Duodenal mucosa (tissue), 2 donors: ENCODE measurements around the gene CCDC196.
"Not testable (repeated sequence)": the region's sequence is repeated elsewhere in the genome, so short reads cannot be mapped to it uniquely, and the experiment has no call there.

Source experiments
- H3K27ac ChIP-seq: one replicate; pipeline ENCODE4 v1.7.0; 2013; ENCODE audit warnings: low read depth, low read length
- H3K27me3 ChIP-seq, 2 donors: one replicate each; pipeline ENCODE4 v1.7.0; 2013; ENCODE audit warnings: low read length in 2 of 2, control low read depth in 1 of 2; ENCODE audit not compliant: insufficient read depth in 2 of 2, control insufficient read depth in 1 of 2
- H3K36me3 ChIP-seq, 2 donors: one replicate each; pipeline ENCODE4 v1.7.0; 2013; ENCODE audit warnings: low read length in 2 of 2, control low read depth in 1 of 2; ENCODE audit not compliant: insufficient read depth in 2 of 2, control insufficient read depth in 1 of 2
- H3K4me1 ChIP-seq, 2 donors: one replicate each; pipeline ENCODE4 v1.7.0; 2013; ENCODE audit warnings: low read length in 2 of 2, control low read depth in 1 of 2; ENCODE audit not compliant: insufficient read depth in 2 of 2, control insufficient read depth in 1 of 2
- H3K4me3 ChIP-seq, 2 donors: one replicate each; pipeline ENCODE4 v1.7.0; 2013; ENCODE audit warnings: low read length in 2 of 2, low read depth in 1 of 2
- H3K9ac ChIP-seq, 2 donors: one replicate each; pipeline ENCODE4 v1.7.0; 2013; ENCODE audit warnings: low read length in 2 of 2, low read depth in 1 of 2
- H3K9me3 ChIP-seq, 2 donors: one replicate each; pipeline ENCODE4 v1.7.0; 2013; ENCODE audit warnings: low read length in 2 of 2, control low read depth in 1 of 2; ENCODE audit not compliant: control insufficient read depth in 1 of 2

CCDC196 gene

DNA sequence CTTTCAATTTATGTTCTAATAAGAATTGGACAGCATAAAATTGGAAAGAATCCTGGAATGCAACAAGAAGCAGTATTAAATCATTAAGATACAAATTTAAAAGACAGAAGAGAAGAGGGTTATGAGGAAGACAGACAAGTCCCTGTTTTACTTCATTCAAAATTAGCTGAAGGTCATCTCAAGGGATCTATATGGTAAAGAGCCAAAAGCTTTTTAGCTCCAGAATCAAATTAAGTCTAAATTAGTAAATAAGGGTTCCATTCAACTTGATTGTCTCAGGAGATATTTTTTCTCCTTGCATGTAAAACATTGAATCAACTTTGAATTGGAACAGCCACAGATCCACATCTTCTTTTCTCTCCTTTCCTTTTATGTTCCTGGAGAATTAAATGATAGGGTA is 7.6 kb downstream of the CCDC196 start:
- Histone ChIP-seq H3K27me3 (no peaks in the 10 kb centered on the region), H3K4me1 (peaks cover 4 to 8% of the 10 kb centered on the region in 2 donors), H3K27ac (no peak overlapping the region), H3K4me3 (no peak overlapping the region), H3K36me3 (no peaks in the 10 kb centered on the region), H3K9ac (no peak overlapping the region), H3K9me3 (no peaks in the 10 kb centered on the region)

DNA sequence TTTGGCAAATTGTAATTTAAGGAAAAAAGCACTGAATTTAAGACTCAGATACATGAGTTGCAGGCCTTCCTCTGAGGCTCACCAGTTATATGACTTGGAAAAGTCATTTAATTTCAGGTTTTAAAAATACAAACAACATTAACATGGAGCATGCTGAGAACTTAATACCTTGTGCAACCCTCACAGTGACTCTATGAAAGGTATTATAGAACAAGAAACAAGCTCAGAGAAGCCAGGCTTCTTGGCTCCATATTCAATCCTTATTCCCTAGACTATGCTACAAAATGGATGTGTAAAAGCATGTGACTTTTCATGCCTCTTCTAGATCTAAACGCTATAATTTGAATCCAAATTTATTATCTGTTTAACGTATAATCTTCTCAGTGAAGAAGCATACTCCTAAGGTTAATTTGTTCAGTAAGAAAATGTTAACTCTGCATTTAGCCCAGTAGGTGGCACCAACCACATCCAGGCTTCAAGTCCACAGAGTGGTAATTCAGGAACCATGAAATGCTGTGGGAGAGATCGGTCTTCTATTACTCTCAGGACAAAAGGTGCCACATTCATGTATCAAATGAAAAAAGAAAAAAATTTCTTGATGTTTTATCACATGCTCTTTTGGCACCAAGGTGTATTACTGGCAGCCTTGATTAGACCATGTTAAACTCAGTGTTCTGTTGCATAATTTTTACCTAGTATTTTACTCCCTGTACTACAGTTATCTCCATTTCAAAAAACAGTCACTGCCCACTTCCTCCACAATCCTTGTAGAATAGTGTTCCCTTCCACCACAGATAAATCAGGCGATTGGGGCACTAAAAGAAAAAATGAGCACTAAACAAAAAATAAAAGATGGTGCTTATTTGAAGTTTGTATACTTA is 9.3 kb downstream of the CCDC196 start:
- Histone ChIP-seq H3K9ac (peak overlapping the region; percentile 22 to 26), H3K4me3 (peak overlapping the region; percentile 37 to 49)

DNA sequence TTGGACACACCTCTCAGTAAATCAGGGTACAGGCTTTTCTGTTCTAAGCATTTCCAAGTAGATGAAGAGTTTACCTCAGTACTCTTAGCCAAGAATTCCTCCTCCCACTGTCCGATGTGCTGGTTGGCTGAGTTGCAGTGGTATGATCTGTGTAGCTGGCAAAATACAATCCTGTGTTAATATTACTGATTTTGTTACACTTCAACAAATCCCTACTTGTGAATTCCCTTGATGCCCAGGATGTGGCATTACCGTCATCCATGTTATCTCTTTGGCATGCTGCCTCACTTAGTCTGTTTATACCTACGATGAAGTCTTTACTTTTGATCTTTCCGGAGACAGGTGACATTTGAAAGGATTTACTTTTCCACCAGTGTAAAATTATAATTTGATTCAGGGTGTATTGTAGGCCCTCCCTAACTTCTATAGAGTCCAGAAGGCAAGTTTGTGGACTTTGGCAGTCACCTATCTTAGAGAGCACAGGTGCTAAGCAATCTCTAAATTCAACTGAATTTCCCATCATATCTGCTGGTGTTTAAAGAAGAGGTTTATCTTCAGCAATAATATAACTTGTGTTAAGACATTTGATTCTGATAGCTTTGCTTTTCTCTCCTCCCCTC is 10.1 kb downstream of the CCDC196 start:
- H3K36me3 ChIP-seq, result no peaks in the 10 kb centered on the region
- H3K4me1 ChIP-seq, result peaks cover 8 to 10% of the 10 kb centered on the region in 2 donors
- no peaks in the 10 kb centered on the region for H3K27me3 ChIP-seq
- peak overlapping the region in 1 of 2 donors; percentile 26 for H3K9ac ChIP-seq
- H3K9me3 ChIP-seq, result no peaks in the 10 kb centered on the region
- H3K27ac ChIP-seq, result no peak overlapping the region
- H3K4me3 ChIP-seq, result peak overlapping the region; percentile 37 to 49

More for the DNA sequence above, 9.3 kb downstream of the CCDC196 start:
- Histone ChIP-seq H3K36me3 (no peaks in the 10 kb centered on the region), H3K27ac (no peak overlapping the region), H3K27me3 (no peaks in the 10 kb centered on the region), H3K9me3 (no peaks in the 10 kb centered on the region), H3K4me1 (peaks cover 4 to 8% of the 10 kb centered on the region in 2 donors)

DNA sequence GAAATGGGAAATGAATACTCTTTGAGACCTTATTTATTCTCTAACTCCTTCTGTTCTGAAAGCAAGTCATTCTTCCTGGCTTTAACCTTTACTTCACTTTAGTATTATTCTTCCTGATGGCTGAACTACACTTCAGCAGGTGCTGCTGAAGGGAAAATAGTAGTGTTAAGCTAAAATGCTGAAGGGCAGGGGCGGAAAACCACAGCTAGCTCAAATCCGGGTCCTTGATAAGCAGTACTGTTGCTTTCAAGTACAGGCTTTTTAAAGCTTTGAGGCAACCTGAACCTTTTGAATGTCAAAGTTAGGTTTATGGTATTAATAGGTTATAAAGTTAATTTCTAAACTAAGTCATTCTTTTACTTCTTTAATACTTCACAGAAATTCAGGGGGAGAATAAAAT is 10.7 kb downstream of the CCDC196 start:
- Histone ChIP-seq H3K36me3 (no peaks in the 10 kb centered on the region), H3K4me3 (peak overlapping the region in 1 of 2 donors; percentile 37), H3K9ac (no peak overlapping the region), H3K9me3 (no peaks in the 10 kb centered on the region), H3K4me1 (peaks cover 8 to 10% of the 10 kb centered on the region in 2 donors), H3K27ac (no peak overlapping the region), H3K27me3 (no peaks in the 10 kb centered on the region)

DNA sequence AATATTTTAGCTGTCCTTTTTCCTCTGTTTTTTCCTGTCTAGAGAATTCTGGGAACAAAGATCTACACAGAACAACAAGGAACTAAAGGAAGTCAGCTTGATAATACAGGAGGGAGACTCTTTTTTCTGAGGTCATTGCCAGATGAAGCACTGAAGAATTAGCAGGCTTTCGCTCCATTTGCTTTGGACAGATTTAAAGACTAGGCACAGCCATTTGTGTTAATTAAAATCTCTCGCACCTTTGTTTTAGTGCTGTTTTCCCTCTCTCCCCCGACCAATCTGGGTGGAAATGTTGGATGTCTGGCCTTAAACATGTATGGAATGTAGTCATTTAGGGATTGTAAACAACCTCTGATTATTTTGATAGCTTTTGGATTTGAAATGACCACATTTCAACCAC is 12.1 kb downstream of the CCDC196 start:
- H3K4me1 ChIP-seq, result peaks cover 8 to 10% of the 10 kb centered on the region in 2 donors

DNA sequence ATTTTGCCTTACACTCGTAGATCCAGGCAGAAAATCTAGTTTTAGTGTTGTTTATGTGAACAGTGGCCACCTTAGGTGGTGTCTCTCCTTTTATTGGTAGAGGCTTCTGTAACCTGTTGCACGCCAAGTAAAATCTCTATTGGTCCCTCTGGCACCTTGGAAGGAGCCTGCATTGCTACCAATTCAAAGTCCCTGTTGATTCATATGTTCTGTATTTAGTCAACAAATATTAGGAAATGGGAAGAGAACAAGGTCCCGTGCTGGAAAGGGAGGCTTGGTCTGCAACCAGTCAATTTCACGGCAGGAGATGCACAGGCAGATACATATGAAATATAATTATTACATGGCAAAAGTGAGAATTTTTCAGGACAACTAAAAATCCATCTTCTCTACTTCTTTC is 15.4 kb downstream of the CCDC196 start:
- Histone ChIP-seq H3K27me3 (no peaks in the 10 kb centered on the region), H3K9ac (no peak overlapping the region), H3K36me3 (no peaks in the 10 kb centered on the region), H3K27ac (no peak overlapping the region), H3K4me3 (no peak overlapping the region), H3K4me1 (peaks cover 0 to 10% of the 10 kb centered on the region in 2 donors), H3K9me3 (no peaks in the 10 kb centered on the region)

More for the DNA sequence above, 12.1 kb downstream of the CCDC196 start:
- Histone ChIP-seq H3K9ac (no peak overlapping the region), H3K36me3 (no peaks in the 10 kb centered on the region), H3K4me3 (no peak overlapping the region), H3K27ac (no peak overlapping the region), H3K9me3 (no peaks in the 10 kb centered on the region), H3K27me3 (no peaks in the 10 kb centered on the region)

DNA sequence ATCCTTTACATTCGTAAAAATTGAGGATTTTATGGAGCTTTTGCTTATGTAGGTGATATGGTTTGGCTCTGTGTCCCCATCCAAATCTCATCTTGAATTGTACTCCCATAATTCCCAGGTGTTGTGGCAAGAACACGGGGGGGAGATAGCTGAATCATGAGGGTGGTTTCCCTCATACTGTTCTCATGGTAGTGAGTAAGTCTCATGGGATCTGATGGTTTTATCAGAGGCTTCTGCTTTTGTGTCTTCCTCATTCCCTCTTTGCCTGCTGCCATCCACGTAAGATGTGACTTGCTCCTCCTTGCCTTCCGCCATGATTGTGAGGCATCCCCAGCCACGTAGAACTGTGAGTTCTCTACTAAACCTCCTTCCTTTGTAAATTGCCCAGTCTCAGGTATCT is 16.7 kb downstream of the CCDC196 start:
- H3K36me3 ChIP-seq, H3K27ac ChIP-seq, H3K4me3 ChIP-seq, H3K27me3 ChIP-seq, H3K9me3 ChIP-seq, H3K9ac ChIP-seq: not testable (repeated sequence)
- peaks cover 5 to 10% of the 10 kb centered on the region in 2 donors for H3K4me1 ChIP-seq

DNA sequence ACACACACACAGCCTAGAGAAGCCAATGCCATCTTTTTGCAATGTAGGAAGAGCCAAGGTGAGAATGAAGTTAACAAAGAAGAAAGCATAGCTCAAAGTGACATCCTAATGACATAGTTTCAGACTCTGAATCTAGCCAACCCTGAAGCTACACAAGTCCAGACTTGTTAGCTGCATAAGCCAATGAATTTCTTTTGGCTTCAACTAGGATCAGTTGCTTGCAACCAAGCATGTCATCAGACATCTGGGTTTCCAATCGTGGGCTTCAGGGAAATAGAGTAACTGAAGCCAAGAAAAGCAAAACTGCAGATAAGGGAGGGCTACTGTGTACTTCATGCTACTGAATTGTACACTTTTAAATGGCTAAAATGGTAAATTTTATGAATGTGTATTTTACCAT is 17.4 kb downstream of the CCDC196 start:
- Histone ChIP-seq H3K9me3 (no peaks in the 10 kb centered on the region), H3K4me3 (no peak overlapping the region), H3K27me3 (no peaks in the 10 kb centered on the region), H3K36me3 (no peaks in the 10 kb centered on the region), H3K27ac (no peak overlapping the region), H3K4me1 (peaks cover 5 to 6% of the 10 kb centered on the region in 2 donors), H3K9ac (no peak overlapping the region)

DNA sequence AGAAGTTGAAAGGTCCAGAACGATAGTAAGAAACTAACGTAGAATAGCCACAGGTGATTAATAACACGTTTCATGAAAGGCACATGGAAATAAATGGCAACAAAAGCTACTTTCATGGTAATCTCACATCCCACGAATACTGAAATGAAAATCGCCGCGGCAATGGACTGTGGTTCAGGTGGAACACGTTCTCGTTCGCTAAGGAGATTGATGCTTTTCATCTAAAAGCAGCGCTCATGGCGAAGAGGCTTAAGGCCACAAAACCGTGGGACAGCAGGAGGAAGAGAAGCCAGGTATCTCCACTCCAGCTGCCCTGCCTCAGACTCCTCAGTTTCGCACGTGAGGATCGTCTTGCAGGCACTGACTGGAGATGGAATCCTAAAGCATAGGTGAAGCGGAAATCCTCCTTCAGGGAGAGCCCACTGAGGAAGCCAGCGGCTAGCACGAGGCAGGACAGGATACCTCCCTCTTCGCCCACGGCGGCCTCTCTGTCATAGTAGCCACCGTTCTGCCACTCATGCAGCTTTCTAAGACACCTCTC is 21.1 kb downstream of the CCDC196 start:
- H3K9ac ChIP-seq, result peak overlapping the region; percentile 80 to 96
- H3K27me3 ChIP-seq, result no peaks in the 10 kb centered on the region
- no peaks in the 10 kb centered on the region for H3K36me3 ChIP-seq
- H3K4me1 ChIP-seq, result peaks cover 11 to 16% of the 10 kb centered on the region in 2 donors
- H3K27ac ChIP-seq, result peak overlapping the region; percentile 72
- H3K9me3 ChIP-seq, result no peaks in the 10 kb centered on the region
- H3K4me3 ChIP-seq, result peak overlapping the region; percentile 86 to 99
